GM18951 (cell line): ENCODE results near the gene RAB3GAP1.
"Not testable (repeated sequence)": the region's sequence is repeated elsewhere in the genome, so short reads cannot be mapped to it uniquely, and the experiment has no call there.

ENCODE experiments used
- POLR2A ChIP-seq: IDR thresholded peaks from 4 replicates; pipeline ENCODE4 v1.6.1; 2011; ENCODE audit warnings: mild to moderate bottlenecking; ENCODE audit not compliant: insufficient read length, insufficient read depth; ENCODE audit errors: extremely low read depth
- in situ Hi-C: fragments of 300-500 bp; cut with MboI; formaldehyde crosslinking; loops from one replicate; pipeline ENCODE4 v1.12.0; 2022; ENCODE audit warnings: low sequenced_read_pairs, mixed read lengths, inconsistent platforms; ENCODE audit not compliant: unreplicated experiment

RAB3GAP1 gene

GRCh38 chr2:135072125-135072997 is 20.3 kb downstream of the RAB3GAP1 start:
- in situ Hi-C loops, result no loop called here
- no peak for TF ChIP-seq POLR2A

- TF ChIP-seq POLR2A, result no peak
- in situ Hi-C loops, result no loop called here
Measured at GRCh38 chr2:135074216-135074615, 22.1 kb downstream of the RAB3GAP1 start.

- no peak for TF ChIP-seq POLR2A
- in situ Hi-C loops, result no loop called here
Measured at GRCh38 chr2:135076556-135076955, 24.5 kb downstream of the RAB3GAP1 start.

- no peak for TF ChIP-seq POLR2A
- in situ Hi-C loops, result no loop called here
Measured at GRCh38 chr2:135078417-135078816, 26.3 kb downstream of the RAB3GAP1 start.

GRCh38 chr2:135086222-135086621 is 34.1 kb downstream of the RAB3GAP1 start:
- TF ChIP-seq POLR2A, result no peak
- in situ Hi-C loops, result no loop called here

GRCh38 chr2:135089597-135089996 is 37.5 kb downstream of the RAB3GAP1 start:
- in situ Hi-C loops, result not testable (repeated sequence)

- in situ Hi-C loops, result no loop called here
Measured at GRCh38 chr2:135091681-135092080, 39.6 kb downstream of the RAB3GAP1 start.

GRCh38 chr2:135093193-135093592 is 41.1 kb downstream of the RAB3GAP1 start:
- in situ Hi-C loops, result no loop called here
- no peak for TF ChIP-seq POLR2A

More at GRCh38 chr2:135091681-135092080, 39.6 kb downstream of the RAB3GAP1 start:
- no peak for TF ChIP-seq POLR2A

GRCh38 chr2:135093670-135094330 is 41.7 kb downstream of the RAB3GAP1 start:
- in situ Hi-C loops, result no loop called here
- no peak for TF ChIP-seq POLR2A

- TF ChIP-seq POLR2A, result no peak
- in situ Hi-C loops, result no loop called here
Measured at GRCh38 chr2:135094508-135094907, 42.4 kb downstream of the RAB3GAP1 start.

- in situ Hi-C loops, result no loop called here
- no peak for TF ChIP-seq POLR2A
Measured at GRCh38 chr2:135095591-135095990, 43.5 kb downstream of the RAB3GAP1 start.

GRCh38 chr2:135096665-135097446 is 44.8 kb downstream of the RAB3GAP1 start:
- in situ Hi-C loops, result no loop called here

GRCh38 chr2:135097532-135098231 is 45.6 kb downstream of the RAB3GAP1 start:
- in situ Hi-C loops, result no loop called here

More at GRCh38 chr2:135096665-135097446, 44.8 kb downstream of the RAB3GAP1 start:
- no peak for TF ChIP-seq POLR2A

More at GRCh38 chr2:135097532-135098231, 45.6 kb downstream of the RAB3GAP1 start:
- no peak for TF ChIP-seq POLR2A
